ENCODE data around the gene PLAGL2.
"Not testable (repeated sequence)": the region's sequence is repeated elsewhere in the genome, so short reads cannot be mapped to it uniquely, and the experiment has no call there.

The PLAGL2 gene

GRCh38 chr20:32203356-32204204, 4.0 kb downstream of the PLAGL2 start:
- no peak for DNase-seq

GRCh38 chr20:32201977-32202363, 5.6 kb downstream of the PLAGL2 start:
- DNase-seq: no peak

- DNase-seq: no peak
These were observed 6.1 kb downstream of the PLAGL2 start for GRCh38 chr20:32201296-32201976.

GRCh38 chr20:32199006-32199405, 8.5 kb downstream of the PLAGL2 start:
- no peak for DNase-seq

GRCh38 chr20:32197136-32197535, 10.4 kb downstream of the PLAGL2 start:
- DNase-seq: not testable (repeated sequence)

- not testable (repeated sequence) for DNase-seq
These were observed 10.9 kb downstream of the PLAGL2 start for GRCh38 chr20:32196613-32197012.

- no peak for DNase-seq
These were observed 12.0 kb downstream of the PLAGL2 start for GRCh38 chr20:32195581-32195980.

- no peak for DNase-seq
These were observed 13.5 kb downstream of the PLAGL2 start for GRCh38 chr20:32193996-32194395.

GRCh38 chr20:32193336-32193735, 14.2 kb downstream of the PLAGL2 start:
- not testable (repeated sequence) for DNase-seq

GRCh38 chr20:32192698-32193097, 14.8 kb downstream of the PLAGL2 start:
- DNase-seq: no peak

GRCh38 chr20:32191873-32192272, 15.7 kb downstream of the PLAGL2 start:
- DNase-seq: no peak

GRCh38 chr20:32191422-32191821, 16.1 kb downstream of the PLAGL2 start:
- DNase-seq: no peak

GRCh38 chr20:32190616-32191415, 16.7 kb downstream of the PLAGL2 start:
- peak; percentile 42 for DNase-seq

GRCh38 chr20:32189691-32190615, 17.6 kb downstream of the PLAGL2 start:
- DNase-seq: peak; percentile 72

GRCh38 chr20:32189123-32189410, 18.5 kb downstream of the PLAGL2 start:
- no peak for DNase-seq

GRCh38 chr20:32188376-32189122, 19.0 kb downstream of the PLAGL2 start:
- no peak for DNase-seq

GRCh38 chr20:32186506-32186905, 21.0 kb downstream of the PLAGL2 start:
- DNase-seq: no peak

GRCh38 chr20:32184961-32185603, 22.5 kb downstream of the PLAGL2 start:
- DNase-seq: no peak

- no peak for DNase-seq
These were observed 23.5 kb downstream of the PLAGL2 start for GRCh38 chr20:32183947-32184635.

- DNase-seq: no peak
These were observed 25.9 kb downstream of the PLAGL2 start for GRCh38 chr20:32181606-32182005.

- no peak for DNase-seq
These were observed 27.6 kb downstream of the PLAGL2 start for GRCh38 chr20:32179934-32180333.

Measured in NCI-H146 (cell line).